Lower leg skin (tissue), 4 donors: ENCODE results near the gene SIK3. TPM values are rescaled to one million over a fixed set of nuclear protein-coding genes. Genes with fewer than 3 reads are reported as not detected.

Source experiments
- DNase-seq, 2 donors: peaks; one replicate each; pipeline ENCODE4 v3.0.0-alpha.2; 2019; ENCODE audit warnings: low spot score in 2 of 2
- H3K4me3 ChIP-seq: fragments of 200-600 bp; sonication (generic); 2 replicates; pipeline ENCODE4 v1.5.1; 2017; ENCODE audit warnings: mild to moderate bottlenecking, low read depth; ENCODE audit not compliant: poor library complexity, severe bottlenecking
- POLR2A ChIP-seq, 2 donors: fragments of 450-650 bp; IDR thresholded peaks; one replicate each; pipeline ENCODE4 v1.6.1; 2016 to 2017; ENCODE audit warnings: antibody characterized with exemption in 2 of 2, mild to moderate bottlenecking in 1 of 2, moderate library complexity in 1 of 2
- WGBS, 2 donors: methylation state at CpG; one replicate each; pipeline ENCODE4 v1.1.5; 2018; 5-methylcytosine and 5-hydroxymethylcytosine counted together
- intact Hi-C: fragments of 100-400 bp; cut with DNase I; formaldehyde crosslinking; loops from one replicate; pipeline ENCODE4 v1.15.0; 2023; ENCODE audit warnings: low total_unique reads
- total RNA-seq, 4 donors: library from RNA; depleted of rRNA; stranded (reverse); fragments of >200 nt; gene quantifications; one replicate each; pipeline ENCODE4 v1.1.0, GENCODE V29; 2016
- TF ChIP-seq, protein P1 (sequence below), 3 donors: fragments of 450-650 bp; IDR thresholded peaks; one replicate each; pipeline ENCODE4 v1.5.1; 2016; ENCODE audit warnings: antibody characterized with exemption in 3 of 3, mild to moderate bottlenecking in 3 of 3, moderate library complexity in 2 of 3

The SIK3 gene
- total RNA-seq, 4 donors from 2014 or later = 26.7 to 37.5 (median 30.1) TPM

DNA sequence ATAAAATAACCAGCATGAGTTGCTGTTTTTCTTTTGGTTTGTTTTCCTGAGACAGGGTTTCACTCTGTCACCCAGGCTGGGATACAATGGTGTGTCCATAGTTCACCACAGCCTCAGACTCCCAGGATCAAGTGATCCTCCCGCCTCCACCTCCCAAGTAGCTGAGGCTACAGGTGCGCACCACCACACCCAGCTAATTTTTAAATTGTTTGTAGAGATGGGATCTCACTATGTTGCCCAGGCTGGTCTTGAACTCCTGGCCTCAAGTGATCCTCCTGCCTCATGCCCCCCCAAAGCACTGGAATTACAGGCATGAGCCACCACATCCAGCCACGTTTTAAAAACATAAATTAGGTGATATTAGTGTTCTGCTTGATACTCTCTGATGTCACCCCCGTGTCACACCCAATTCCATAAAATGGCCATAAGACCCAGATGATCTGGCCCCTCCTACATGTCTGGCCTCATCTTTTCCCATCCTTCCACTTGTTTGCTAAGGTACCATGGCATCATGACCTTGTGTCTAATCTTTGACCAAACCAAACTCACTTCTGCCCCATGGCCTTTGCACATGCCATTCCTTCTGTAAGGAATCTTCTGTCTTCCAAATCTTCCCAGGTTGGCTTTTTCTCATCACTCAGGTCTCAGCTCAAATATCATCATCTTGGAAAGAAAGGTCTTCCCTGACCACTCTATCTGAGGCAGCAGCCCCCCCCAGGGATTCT is 6.3 kb downstream of the SIK3 start:
- H3K4me3 ChIP-seq = no peak overlapping the region
- no peak for DNase-seq
- 94 to 99% methylated on average over 4 of the region's 4 CpGs for WGBS, 2 donors
- intact Hi-C loops = no loop called here
- TF ChIP-seq, protein P1, sequence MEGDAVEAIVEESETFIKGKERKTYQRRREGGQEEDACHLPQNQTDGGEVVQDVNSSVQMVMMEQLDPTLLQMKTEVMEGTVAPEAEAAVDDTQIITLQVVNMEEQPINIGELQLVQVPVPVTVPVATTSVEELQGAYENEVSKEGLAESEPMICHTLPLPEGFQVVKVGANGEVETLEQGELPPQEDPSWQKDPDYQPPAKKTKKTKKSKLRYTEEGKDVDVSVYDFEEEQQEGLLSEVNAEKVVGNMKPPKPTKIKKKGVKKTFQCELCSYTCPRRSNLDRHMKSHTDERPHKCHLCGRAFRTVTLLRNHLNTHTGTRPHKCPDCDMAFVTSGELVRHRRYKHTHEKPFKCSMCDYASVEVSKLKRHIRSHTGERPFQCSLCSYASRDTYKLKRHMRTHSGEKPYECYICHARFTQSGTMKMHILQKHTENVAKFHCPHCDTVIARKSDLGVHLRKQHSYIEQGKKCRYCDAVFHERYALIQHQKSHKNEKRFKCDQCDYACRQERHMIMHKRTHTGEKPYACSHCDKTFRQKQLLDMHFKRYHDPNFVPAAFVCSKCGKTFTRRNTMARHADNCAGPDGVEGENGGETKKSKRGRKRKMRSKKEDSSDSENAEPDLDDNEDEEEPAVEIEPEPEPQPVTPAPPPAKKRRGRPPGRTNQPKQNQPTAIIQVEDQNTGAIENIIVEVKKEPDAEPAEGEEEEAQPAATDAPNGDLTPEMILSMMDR (IDR thresholded peaks at IDR 0.05) = no peak
- TF ChIP-seq POLR2A (IDR thresholded peaks at IDR 0.05) = no peak

GRCh38 chr11:117090111-117090706 is 8.0 kb downstream of the SIK3 start:
- WGBS, 2 donors = 67 to 70% methylated on average over 5 of the region's 5 CpGs
- no peak overlapping the region for H3K4me3 ChIP-seq
- TF ChIP-seq POLR2A (IDR thresholded peaks at IDR 0.05) = no peak
- TF ChIP-seq, protein P1 (IDR thresholded peaks at IDR 0.05) = no peak
- DNase-seq = no peak
- intact Hi-C loops = no loop called here

GRCh38 chr11:117089685-117090084 is 8.5 kb downstream of the SIK3 start:
- H3K4me3 ChIP-seq = no peak overlapping the region
- no peak for TF ChIP-seq POLR2A (IDR thresholded peaks at IDR 0.05)
- TF ChIP-seq, protein P1 (IDR thresholded peaks at IDR 0.05) = no peak
- DNase-seq = no peak
- intact Hi-C loops = no loop called here
- WGBS, 2 donors = 47 to 61% methylated on average over 7 of the region's 7 CpGs

DNA sequence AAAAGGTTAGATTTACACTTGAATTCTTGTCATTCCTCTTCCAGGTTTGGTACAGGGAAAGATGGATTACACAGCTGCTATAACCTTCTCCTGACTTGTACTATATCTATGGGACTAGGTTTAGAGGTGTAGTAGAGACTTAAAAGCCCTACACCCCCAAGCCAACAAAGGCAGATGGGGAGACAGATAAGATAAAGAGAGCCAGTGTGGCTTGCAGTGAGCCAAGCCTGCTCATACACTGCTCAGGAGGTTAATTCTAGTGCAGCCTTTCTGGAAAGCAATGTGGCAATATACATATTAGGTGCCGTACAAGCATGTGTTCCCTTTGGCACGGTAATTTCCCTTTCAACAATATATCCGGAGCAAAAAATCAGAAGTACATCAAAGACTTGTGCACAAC is 10.8 kb downstream of the SIK3 start:
- H3K4me3 ChIP-seq = no peak overlapping the region
- intact Hi-C loops = no loop called here
- WGBS, 2 donors = 51 to 64% methylated on average over 3 of the region's 3 CpGs
- DNase-seq = no peak
- TF ChIP-seq, protein P1 (IDR thresholded peaks at IDR 0.05) = no peak
- no peak for TF ChIP-seq POLR2A (IDR thresholded peaks at IDR 0.05)

- TF ChIP-seq, protein P1 (IDR thresholded peaks at IDR 0.05) = no peak
- TF ChIP-seq POLR2A (IDR thresholded peaks at IDR 0.05) = no peak
- no peak overlapping the region for H3K4me3 ChIP-seq
- 91 to 94% methylated on average over 4 of the region's 4 CpGs for WGBS, 2 donors
- DNase-seq = no peak
- intact Hi-C loops = no loop called here
These were observed 13.2 kb downstream of the SIK3 start for GRCh38 chr11:117084992-117085391.
